Right lobe of liver (tissue), 4 donors: ENCODE results near the gene ATP6V1F.

ENCODE experiments used
- CTCF ChIP-seq, 4 donors: fragments of 200-600 bp in 3 of 4; fragments of 450-650 bp in 1 of 4; IDR thresholded peaks; one replicate each; pipeline versions ENCODE4 v1.5.1 to v1.8.0; 2016 to 2022; ENCODE audit warnings: antibody characterized with exemption in 4 of 4, mild to moderate bottlenecking in 2 of 4
- POLR2A ChIP-seq: fragments of 450-650 bp; IDR thresholded peaks from one replicate; pipeline ENCODE4 v1.6.1; 2017; ENCODE audit warnings: antibody characterized with exemption, mild to moderate bottlenecking
- donor health status: DM: no; HTN: no; CAD: no.
- donor health status: DM: no; HTN: no; CAD: no.
- donor health status: DM: no; HTN: yes; CAD: no.

GRCh38 chr7:128876586-128876977 lies 13.9 kb downstream of the ATP6V1F start:
- TF ChIP-seq CTCF (IDR thresholded peaks at IDR 0.05) (no peak), POLR2A (no peak)
